Measurements from ENCODE around the gene REXO5. TPM values are rescaled to one million over a fixed set of nuclear protein-coding genes. Genes with fewer than 3 reads are reported as not detected.
A peak's percentile ranks its signal among the peaks of the same experiment; 100 is the strongest.

Gene REXO5
- polyA plus RNA-seq, 1 donor (not counting 4 experiments of a cell fraction or from before 2014, with no cell fraction given), result 2.6 TPM

- DNase-seq (ENCODE audit: low read depth, low spot score) (no peak), FAIRE-seq (peak; percentile 95)
- TF ChIP-seq, protein P1, sequence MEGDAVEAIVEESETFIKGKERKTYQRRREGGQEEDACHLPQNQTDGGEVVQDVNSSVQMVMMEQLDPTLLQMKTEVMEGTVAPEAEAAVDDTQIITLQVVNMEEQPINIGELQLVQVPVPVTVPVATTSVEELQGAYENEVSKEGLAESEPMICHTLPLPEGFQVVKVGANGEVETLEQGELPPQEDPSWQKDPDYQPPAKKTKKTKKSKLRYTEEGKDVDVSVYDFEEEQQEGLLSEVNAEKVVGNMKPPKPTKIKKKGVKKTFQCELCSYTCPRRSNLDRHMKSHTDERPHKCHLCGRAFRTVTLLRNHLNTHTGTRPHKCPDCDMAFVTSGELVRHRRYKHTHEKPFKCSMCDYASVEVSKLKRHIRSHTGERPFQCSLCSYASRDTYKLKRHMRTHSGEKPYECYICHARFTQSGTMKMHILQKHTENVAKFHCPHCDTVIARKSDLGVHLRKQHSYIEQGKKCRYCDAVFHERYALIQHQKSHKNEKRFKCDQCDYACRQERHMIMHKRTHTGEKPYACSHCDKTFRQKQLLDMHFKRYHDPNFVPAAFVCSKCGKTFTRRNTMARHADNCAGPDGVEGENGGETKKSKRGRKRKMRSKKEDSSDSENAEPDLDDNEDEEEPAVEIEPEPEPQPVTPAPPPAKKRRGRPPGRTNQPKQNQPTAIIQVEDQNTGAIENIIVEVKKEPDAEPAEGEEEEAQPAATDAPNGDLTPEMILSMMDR (optimal IDR thresholded peaks at IDR 0.05 in 1 of 3, IDR thresholded peaks at IDR 0.05 in 1 of 3, conservative IDR thresholded peaks at IDR 0.05 in 1 of 3; ENCODE audit: extremely low read depth in 1 of 3, insufficient read depth in 2 of 3, low read length in 3 of 3), result peak in 1 of 3 experiments; percentile 22
- no peak for TF ChIP-seq EZH2 (IDR thresholded peaks at IDR 0.05; ENCODE audit: low read length)
- Histone ChIP-seq H3K4me3 (ENCODE audit: control insufficient read depth in 2 of 3, extremely low read depth in 1 of 3, insufficient read depth in 2 of 3, low read depth in 1 of 3, low read length in 3 of 3) (no peak overlapping the region), H3K9me3 (ENCODE audit: control insufficient read depth, low read depth, low read length) (no peaks in the 10 kb centered on the region), H4K20me1 (ENCODE audit: control insufficient read depth, extremely low read depth, insufficient read depth, low read length) (no peaks in the 10 kb centered on the region), H2AFZ (ENCODE audit: control insufficient read depth, low read length) (no peak overlapping the region), H3K4me2 (ENCODE audit: control insufficient read depth, extremely low read depth, insufficient read depth, low read depth, low read length) (peak overlapping the region; percentile 40), H3K27me3 (ENCODE audit: control insufficient read depth, extremely low read depth, insufficient read depth, low read length) (no peaks in the 10 kb centered on the region), H3K4me1 (ENCODE audit: control insufficient read depth, extremely low read depth, insufficient read depth, low read length) (peaks cover 33% of the 10 kb centered on the region), H3K9ac (ENCODE audit: control insufficient read depth, extremely low read depth, insufficient read depth, low read length) (peak overlapping the region; percentile 13), H3K9me1 (ENCODE audit: control insufficient read depth, extremely low read depth, insufficient read depth, low read length) (no peaks in the 10 kb centered on the region), H3K79me2 (ENCODE audit: control insufficient read depth, insufficient read depth, low read length) (no peaks in the 10 kb centered on the region), H3K27ac (ENCODE audit: control insufficient read depth, insufficient read depth, low read length) (peak overlapping the region; percentile 39), H3K36me3 (ENCODE audit: control insufficient read depth in 2 of 2, extremely low read depth in 1 of 2, insufficient read depth in 2 of 2, low read length in 2 of 2) (peaks cover 6 to 7% of the 10 kb centered on the region in 2 experiments)
- dilution Hi-C loops (cut with MboI; ENCODE audit: extremely low pct_ligation_motif_present, low sequenced_read_pairs), result no loop called here
Observed at GRCh38 chr16:20851601-20852000, 45.3 kb downstream of the REXO5 start.

- no peaks in the 10 kb centered on the region for H3K9me3 ChIP-seq (ENCODE audit: control insufficient read depth, low read depth, low read length)
- no peak for FAIRE-seq
- peaks cover 7 to 9% of the 10 kb centered on the region in 2 experiments for H3K36me3 ChIP-seq (ENCODE audit: control insufficient read depth in 2 of 2, extremely low read depth in 1 of 2, insufficient read depth in 2 of 2, low read length in 2 of 2)
- no peak overlapping the region for H3K9ac ChIP-seq (ENCODE audit: control insufficient read depth, extremely low read depth, insufficient read depth, low read length)
- dilution Hi-C loops (cut with MboI; ENCODE audit: extremely low pct_ligation_motif_present, low sequenced_read_pairs), result no loop called here
- no peak overlapping the region for H3K27ac ChIP-seq (ENCODE audit: control insufficient read depth, insufficient read depth, low read length)
- no peaks in the 10 kb centered on the region for H3K79me2 ChIP-seq (ENCODE audit: control insufficient read depth, insufficient read depth, low read length)
- H3K27me3 ChIP-seq (ENCODE audit: control insufficient read depth, extremely low read depth, insufficient read depth, low read length), result no peaks in the 10 kb centered on the region
- no peak for TF ChIP-seq EZH2 (IDR thresholded peaks at IDR 0.05; ENCODE audit: low read length)
- TF ChIP-seq, protein P1 (optimal IDR thresholded peaks at IDR 0.05 in 1 of 3, IDR thresholded peaks at IDR 0.05 in 1 of 3, conservative IDR thresholded peaks at IDR 0.05 in 1 of 3; ENCODE audit: extremely low read depth in 1 of 3, insufficient read depth in 2 of 3, low read length in 3 of 3), result no peak
- H3K4me3 ChIP-seq (ENCODE audit: control insufficient read depth in 2 of 3, extremely low read depth in 1 of 3, insufficient read depth in 2 of 3, low read depth in 1 of 3, low read length in 3 of 3), result no peak overlapping the region
- peaks cover 33% of the 10 kb centered on the region for H3K4me1 ChIP-seq (ENCODE audit: control insufficient read depth, extremely low read depth, insufficient read depth, low read length)
- no peak for DNase-seq (ENCODE audit: low read depth, low spot score)
- no peak overlapping the region for H2AFZ ChIP-seq (ENCODE audit: control insufficient read depth, low read length)
- no peaks in the 10 kb centered on the region for H3K9me1 ChIP-seq (ENCODE audit: control insufficient read depth, extremely low read depth, insufficient read depth, low read length)
- no peaks in the 10 kb centered on the region for H4K20me1 ChIP-seq (ENCODE audit: control insufficient read depth, extremely low read depth, insufficient read depth, low read length)
- no peak overlapping the region for H3K4me2 ChIP-seq (ENCODE audit: control insufficient read depth, extremely low read depth, insufficient read depth, low read depth, low read length)
Observed at GRCh38 chr16:20853143-20853542, 46.8 kb downstream of the REXO5 start.
